ENCODE measurements around the gene STC2.
A peak's percentile ranks its signal among the peaks of the same experiment; 100 is the strongest.
"Not testable (repeated sequence)": the region's sequence is repeated elsewhere in the genome, so short reads cannot be mapped to it uniquely, and the experiment has no call there.

The STC2 gene

DNA sequence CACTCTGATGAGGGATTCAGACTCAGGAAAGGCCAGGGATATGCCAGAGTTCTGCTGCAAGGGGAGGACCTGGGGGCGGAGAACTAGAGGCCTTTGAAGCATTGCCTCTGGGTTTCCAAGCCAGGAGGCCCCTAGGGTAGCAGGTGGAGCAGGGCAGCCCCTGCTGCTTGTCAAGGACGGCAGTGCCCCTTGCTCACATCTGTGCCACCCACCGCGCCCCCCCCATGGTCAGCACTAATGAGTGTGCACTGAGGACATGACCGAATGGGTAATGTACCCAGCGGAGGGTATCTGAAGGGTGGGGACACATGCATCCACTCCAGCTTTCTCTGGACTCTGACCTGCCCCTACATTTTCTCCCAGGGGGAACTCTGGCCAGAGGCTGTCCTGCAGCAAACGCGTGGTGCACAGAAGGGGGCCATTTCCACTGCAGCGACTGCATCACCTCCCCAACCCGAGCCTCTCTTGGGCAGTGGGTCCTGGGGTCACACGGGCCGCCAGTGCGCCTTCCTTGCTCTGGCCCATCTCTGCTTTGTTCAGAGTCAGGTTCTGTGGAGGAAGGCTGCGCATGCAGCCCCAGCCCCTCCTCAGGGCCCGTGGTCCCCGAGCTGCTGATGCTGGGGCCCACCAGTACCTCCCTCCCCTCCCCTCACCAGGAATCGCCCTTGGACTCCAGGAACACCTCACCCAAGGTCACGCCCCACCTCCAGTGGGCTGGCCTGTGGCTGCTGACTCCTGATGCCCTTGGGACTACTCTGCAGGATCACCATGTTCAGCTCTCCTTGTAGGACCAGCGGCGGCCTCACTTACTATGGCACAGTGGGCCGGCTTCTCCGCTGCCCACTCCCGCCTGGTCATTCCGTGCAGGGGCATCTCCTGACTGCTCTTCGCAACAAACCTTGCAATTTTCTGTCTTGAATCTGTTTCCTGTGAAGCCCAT lies 31.2 kb downstream of the STC2 start:
- no peak for DNase-seq (ENCODE audit: low spot score)

DNA sequence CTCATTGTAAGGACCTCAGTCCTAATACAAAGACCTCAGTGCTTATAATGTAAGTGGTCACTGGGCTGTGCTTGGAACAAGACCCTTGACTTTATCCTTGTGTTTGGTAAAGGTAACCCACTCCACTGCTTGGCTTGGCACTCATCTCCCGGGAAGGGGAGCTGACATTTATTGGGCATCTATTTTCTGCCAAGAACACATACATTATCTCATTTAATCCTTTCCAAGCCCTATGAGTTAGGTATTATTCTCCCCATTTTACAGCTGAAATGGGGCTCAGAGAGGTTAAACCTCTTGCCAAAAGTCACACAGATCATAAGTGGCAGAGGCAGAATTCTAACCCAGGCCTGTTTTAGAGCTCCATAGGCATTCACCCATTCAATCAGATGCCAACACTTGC lies 32.4 kb downstream of the STC2 start:
- no peak for DNase-seq (ENCODE audit: low spot score)

DNA sequence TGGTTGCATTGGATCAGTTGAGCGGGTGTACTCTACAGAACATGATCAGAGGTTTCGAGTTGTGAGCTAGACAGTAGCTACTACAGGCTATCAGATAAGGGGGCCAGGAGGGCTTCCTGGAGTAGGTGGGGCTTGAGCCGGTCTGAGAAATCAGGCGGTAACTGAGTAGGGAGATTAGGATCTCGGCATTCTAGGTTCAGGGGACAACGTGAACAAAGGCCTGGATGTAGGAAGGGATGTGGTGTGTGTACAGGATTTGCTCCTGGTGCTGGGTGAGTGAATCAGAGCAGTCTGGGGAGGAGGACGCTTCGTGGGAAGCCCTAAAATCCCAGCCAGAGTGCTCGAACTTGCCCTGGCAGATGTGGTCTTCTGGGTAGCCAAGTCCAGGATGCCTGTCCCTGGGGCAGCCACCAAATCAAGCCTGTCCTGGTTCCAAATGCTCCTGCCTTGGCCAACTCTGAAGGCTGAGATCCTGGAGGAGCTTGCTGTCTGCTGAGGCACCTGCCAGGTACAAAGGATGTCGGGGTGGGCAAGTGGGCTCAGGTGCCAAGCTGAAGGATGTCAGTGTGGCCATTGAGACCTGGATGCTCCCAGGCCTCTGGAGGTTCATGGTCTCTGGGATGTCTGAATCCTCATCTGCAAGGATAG lies 33.4 kb downstream of the STC2 start:
- no peak for DNase-seq (ENCODE audit: low spot score)

DNA sequence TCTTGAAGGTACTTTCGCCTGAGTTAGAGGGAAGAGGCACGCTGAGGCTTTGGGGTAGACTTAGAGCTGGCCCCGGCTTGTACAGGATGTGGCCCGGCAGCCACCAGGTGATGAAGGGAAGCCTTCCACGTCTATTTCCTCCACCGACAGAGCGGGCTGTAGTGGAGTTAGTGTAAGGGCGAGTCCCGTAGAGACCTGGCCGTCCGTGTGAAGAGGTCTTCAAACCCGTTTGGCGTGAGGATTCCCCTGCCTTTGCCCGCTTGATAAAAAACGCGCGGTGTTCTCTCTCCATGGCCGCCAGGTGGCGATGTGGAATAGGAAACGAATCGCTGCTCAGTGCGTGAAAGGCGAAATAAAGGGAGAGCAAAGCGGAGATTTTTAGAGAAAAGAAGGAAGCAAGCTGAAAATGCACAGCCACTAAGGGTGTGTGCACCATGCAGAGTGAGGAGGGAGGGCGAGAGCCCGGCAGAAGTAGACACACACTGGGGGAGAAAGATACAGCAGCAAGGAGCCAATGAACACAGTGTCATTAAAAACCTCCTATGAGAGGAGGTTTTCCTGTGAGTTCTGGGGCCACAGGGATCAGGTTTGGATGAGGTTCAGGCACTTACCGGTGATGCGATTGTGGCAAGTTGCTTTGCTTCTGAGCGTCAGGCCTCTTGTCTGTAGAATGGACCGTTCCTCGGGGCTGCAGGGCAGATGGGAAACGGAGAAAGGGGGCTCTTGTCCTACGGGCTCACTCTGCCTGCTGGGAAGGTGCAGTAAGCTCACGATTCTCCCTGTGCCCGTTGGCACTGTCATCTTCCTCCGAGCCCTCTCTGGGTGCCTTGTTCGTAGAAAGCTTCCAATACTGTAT lies 34.2 kb downstream of the STC2 start:
- DNase-seq (ENCODE audit: low spot score) = peak; percentile 68

DNA sequence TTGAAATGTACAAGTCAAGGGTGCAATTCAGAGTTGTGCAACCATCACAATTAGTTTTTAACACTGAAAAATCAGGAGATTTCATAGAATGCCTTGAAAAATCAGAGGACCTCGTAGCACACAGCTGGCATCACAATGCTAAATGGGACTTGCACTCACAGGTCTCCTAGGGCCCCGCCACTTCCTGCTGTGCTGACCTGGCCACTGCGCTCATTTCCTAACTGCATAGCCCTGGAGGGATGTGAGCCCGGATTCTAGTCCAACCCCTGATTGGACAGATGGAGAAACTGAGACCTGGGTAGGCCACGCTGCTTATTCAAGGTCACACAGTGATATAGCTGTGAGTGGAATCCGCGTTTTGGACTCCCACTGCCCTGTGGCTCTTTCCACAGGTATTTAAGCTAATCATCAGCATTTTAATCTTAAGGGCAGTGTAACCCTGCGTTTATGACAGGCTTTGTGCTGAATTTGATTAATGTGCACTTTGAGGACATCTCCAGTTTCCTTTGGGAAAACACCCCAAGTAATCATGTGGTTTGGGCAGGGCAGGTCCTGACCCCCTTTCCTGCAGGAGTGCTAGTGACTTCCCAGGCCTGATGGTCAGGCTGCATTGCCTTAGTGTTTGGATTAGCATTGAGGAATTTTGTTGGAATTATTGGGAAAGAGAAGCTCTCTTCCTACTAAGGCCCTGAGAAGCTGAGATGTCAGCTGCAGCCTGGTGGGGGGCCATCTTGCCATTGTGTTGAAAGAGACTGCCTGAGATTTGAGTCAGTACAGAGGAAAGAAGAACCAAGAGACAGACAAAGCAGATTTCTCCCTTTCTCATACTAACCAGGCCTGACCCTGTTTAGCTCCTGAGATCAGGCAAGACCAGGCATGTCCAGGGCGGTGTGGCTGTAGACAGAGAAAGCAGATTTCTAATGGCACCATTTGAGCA lies 36.2 kb downstream of the STC2 start:
- no peak for DNase-seq (ENCODE audit: low spot score)

DNA sequence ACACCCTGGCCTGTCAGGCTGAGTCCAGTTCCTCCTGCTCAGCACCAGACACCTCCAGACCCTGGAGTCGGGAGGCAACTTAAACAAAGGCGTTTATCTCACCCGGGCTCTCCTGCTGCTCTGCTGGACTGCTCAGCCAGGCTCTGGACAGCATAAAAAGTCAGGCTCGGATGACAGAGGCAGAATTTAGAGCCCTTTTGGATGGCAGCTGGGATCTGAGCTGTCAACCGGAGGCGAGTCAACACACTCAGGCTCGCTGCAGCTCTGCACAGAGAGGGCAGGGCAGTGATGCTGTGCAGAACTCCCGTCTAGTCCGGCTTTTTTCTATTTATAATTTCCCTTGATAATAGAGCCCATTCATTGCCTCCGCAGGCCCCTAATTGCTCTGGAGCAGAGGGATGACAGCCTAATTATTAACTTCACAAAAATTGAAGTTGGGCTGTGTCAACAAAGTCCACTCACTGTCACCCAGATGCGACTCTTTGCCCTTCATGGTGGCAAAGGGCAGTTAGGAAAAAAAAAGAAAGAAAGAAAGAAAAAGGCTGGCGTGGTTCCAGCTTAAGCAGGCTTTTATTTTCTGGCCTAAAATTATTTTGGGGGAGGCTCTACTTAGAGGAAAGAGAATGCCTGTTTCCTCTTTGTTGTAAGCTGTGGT lies 37.6 kb downstream of the STC2 start:
- peak; percentile 12 for DNase-seq (ENCODE audit: low spot score)

DNA sequence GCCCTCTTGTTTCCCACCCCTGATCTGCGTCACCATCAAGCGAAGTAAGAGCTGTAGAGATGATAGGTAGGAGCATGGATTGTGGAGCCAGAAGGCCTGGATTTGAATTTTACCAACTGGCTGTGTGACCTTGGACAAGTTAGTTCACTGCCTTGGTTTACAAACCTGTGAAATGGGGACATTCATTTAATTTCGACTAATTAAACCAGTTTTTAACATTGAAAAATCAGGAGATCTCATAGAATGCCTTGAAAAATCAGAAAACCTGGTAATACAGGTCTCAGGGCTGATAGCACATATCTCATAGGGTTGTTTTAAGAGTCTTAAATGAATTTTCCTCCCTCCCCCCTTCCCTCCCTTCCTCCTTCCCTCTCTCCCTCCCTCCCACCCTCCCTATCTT lies 38.8 kb downstream of the STC2 start:
- DNase-seq (ENCODE audit: low spot score) = no peak

DNA sequence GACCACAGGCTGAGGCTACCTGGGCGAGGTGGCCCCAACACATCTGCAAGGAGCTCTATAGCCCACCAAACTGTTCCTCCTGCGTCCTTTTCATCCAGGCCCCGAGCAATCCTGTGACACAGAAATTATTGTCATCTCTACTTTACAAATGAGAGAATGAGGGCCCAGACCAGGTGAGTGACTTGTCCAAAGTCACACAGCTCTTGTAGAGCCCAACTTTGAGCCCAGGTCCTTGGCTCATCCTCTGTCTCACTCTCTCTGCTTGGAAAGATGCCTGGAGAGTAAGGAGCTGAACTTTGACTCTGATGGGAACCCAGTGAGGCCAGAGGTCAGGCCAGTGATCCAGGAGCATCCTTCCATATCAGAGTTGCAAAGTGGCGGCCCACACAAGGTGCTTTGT lies 39.6 kb downstream of the STC2 start:
- DNase-seq (ENCODE audit: low spot score) = no peak

DNA sequence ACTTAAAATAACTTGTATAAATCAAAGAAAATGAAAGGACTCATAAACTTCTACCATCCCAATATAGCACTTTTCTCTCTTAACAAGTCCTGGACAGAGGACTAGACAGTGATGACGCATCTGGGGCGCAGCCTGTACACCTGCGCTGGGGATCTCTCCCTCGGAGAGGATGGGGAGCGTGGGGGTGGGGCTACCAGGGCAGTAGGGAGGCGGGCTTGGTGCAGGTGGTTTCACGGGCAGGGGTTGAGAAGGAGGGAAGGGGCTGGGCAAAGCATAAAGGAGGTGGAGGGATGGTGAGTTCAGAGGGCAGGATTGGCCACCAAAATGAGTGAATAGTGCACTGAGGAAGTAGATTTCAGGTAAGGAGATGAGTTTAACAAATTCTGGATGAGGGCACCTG lies 41.1 kb downstream of the STC2 start:
- DNase-seq (ENCODE audit: low spot score) = no peak

DNA sequence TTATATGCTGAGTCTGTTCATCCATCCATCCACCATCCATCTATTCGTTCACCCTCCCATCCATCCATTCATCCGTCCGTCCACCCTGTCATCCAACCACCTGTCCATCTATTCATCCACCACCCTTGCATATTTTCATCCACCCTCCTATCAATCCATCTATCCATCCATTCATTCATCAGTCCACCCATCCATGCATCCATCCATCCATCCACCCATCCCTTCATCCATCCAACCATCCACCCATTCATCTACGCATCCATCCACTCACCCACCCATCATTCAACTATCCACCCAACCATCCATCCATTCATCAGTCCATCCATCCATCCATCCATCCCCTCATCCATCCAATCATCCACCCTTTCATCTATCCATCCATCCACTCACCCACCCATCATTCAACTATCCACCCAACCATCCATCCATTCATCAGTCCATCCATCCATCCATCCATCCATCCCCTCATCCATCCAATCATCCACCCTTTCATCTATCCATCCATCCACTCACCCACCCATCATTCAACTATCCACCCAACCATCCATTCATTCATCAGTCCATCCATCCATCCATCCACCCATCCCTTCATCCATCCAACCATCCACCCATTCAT lies 43.8 kb downstream of the STC2 start:
- not testable (repeated sequence) for DNase-seq (ENCODE audit: low spot score)

DNA sequence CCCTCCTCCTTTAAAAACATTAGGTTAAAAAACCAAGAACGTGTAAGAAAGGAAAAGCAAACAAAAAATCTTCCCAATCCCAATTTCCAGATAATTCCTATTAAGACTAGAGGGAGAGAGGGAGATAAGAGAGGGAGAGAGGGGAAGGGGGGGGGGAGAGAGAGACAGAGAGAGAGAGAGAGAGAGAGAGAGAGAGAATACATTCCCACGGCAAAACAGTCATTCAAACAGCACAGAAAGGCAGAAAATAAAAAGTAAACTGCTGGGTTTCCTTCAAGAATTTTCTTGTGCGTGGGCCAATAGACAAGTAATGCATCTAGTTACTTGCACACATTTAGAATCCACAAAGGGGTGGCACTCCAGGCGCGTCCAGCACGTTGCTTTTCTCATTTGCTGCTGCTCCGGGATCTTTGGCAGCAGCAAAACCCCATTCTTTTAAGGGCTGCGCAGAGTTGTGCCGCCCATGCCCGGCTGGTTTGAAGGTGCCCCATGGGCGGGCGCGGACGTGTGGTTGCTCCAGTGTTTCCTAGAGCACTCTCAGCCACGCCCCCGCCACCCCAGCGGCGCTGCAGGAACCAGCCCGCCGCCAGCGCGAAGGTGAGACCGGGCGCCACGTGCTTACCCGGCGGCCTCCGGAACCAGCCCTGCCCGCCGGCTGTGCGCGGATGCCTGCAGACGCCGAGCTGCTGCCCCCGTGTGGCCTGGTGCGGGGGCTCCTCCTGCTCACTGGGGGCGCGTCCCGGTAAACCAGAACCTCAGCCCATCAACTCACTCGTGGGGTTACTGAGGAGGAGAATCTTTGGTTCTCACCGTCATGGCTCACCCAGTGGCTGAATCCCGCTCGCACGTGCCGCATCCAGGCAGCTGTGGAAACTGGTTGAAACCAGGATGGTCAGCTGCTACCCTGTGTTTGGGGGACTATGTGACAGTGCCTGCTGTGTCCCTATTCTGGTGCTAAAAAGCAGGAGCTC lies 44.6 kb downstream of the STC2 start:
- DNase-seq (ENCODE audit: low spot score) = peak; percentile 46

DNA sequence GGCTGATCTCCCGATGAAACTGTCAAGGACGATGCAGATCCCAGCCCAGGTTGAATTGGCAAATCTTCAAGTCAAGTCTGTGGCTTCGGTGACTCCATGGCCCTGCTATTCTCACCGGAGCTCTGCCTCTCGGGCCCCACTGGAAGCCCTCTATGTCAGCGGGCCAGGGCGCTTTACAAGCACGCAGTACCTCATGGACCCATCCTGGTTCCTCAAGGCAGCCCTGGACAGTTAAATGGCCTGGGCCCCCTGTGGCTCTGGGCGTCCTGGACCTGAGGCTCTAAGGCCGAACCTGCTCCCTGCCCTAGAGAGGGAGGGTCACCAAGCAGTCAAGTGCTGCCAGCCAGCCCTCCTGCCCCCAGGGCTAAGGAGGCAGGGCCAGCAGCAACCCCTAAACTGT lies 45.3 kb downstream of the STC2 start:
- no peak for DNase-seq (ENCODE audit: low spot score)

DNA sequence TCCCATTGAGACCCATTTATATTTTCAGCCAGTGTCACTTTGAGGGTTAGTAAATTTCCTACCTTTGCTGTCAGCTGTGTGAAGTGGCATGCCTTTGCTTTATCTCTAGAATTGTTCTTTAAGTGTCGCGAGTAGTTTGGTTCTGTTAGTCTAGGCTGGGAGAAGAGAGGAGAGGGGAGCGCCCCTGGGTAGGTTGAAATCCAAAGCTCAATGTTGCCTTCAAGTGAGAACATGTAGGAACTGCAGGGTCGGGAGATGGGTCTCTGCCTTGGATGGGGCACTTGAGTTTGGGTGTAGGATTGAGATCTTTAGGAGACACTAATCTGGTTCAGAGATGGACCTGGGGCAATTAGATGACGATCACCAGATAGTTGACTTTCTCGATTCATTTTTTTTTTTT lies 46.3 kb downstream of the STC2 start:
- DNase-seq (ENCODE audit: low spot score) = no peak

DNA sequence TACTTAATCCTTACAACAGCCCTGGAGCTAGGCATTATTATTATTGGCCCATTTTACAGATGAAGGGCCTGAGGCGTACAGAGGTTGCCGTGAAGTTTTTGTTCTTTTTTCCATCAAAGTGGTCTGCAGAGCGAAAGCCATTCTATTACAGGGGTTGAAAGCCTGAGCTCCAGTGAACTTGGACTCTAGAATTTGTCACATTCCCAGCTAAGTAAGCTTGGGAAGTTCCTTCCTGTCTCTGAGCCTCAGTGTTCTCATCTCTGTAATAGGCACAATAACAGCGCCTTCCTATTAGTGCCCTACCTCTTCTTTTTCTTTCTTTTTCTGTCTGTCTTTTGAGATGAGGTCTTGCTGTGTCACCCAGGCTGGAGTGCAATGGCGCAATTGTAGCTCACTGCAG lies 49.0 kb downstream of the STC2 start:
- DNase-seq (ENCODE audit: low spot score) = no peak

DNA sequence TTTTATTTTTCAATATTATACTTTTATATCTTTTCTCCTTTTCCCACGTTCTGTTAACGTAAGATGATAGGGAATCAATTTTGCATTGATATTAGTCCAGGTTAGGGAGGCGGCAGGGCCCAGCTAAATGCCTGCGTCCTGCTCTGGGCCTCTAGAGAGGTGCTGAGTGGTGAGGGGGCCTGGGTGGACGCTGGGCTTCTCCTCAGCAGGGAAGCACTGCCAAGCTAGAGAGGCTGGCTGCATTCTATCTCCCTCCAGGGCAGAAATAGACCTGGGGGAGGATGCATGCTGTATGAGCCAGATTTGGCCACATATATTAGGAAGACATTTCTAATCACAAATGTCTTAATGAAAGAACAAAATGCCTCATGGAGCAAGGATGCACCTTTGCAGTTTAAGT lies 49.6 kb downstream of the STC2 start:
- no peak for DNase-seq (ENCODE audit: low spot score)

DNA sequence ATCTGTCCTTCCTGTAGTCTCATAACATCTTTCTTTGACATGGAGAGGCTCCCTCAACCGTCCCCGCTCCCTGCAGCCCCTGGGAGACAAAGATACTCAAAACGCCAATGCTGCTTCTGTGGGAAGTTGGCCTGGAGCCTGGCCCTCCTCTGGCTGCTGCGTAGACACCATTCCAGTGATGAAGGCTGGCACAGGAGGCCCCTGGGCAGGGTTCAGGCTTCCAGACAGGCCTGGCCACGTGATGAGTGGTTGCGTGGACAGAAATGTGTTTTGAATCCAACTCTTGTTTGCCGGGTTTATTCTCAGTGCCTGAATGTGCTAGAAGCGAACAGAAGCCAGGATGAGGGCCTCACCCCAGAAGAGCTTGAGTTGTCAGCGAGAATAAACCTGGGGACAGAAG lies 50.0 kb downstream of the STC2 start:
- peak; percentile 37 for DNase-seq (ENCODE audit: low spot score)

DNA sequence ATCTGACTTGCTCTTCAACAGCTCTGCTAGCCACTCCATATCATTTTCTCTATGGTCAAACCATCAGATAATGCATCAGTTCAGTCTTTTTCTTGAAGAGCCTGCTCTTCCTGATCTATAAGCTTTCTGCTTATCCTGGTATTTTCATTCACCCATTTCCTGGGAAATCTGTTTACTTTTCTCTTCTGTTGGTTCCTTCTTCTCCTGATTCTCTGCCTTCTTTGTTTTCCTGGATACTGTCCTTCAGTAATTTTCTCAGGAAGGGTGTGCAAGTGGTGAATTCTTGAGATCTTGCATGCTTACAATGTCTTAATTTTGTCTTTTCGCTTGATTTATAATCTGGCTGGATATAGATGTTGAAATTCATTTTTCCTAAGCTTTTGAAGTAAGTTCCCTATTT lies 53.4 kb downstream of the STC2 start:
- DNase-seq (ENCODE audit: low spot score) = no peak

DNA sequence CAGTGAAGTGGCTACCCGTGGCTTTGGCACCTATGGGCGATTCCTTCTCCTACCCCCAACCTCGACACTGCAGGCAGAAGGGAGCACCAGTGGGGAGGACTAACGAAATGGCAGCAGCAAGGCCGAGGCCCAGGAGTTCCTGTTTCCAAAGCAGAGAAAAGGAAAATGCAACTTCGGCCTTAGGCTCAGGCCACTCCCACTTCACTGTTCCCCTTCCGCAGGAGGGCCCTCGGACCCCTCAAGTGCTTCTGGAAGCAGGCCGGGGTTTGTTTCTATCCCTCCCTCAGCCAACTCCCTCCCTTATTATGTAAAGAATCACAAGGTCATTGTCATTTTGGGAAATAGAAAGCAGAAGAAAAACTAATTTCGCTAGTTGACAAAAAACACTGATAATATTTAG lies 56.8 kb downstream of the STC2 start:
- no peak for DNase-seq (ENCODE audit: low spot score)

DNA sequence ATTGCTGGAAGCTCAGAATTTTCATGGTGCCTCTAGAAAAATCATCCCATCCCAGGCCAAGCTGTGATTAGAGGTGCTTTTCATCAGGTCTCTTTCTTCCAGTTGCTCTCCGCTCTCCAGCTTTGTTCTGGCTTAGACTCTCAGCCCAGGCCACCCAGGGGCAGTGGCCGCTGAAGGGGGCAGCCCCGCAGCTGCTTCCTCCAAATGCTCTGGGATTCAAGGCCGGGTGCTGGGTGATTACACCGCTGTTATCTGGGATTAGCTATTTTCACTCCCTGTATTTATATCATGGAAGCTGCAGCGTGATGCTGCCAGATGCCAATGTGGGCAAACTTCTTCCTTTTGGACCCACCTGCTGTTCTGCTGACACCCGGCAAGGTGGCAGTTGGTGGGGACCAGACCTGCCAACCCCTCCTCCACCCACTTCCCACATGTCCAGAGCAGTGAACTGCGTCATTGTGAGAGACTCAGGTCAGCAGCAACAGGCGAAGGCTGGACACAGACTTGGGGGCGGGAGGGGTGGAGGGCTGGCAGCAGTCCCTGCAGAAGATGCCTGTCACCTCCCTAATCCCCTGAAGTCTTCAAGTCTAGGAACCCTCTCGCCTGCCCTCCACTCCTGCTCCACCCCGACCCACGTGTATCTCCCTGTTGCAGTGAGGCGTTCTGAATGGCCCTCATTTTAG lies 59.3 kb downstream of the STC2 start:
- DNase-seq (ENCODE audit: low spot score) = no peak
